H1 (cell line): Measurements from ENCODE around the gene HORMAD2. TPM values are rescaled to one million over a fixed set of nuclear protein-coding genes. Genes with fewer than 3 reads are reported as not detected.

Experiments
- CTCF ChIA-PET: fragments of 300-600 bp; sonication (Branson Sonifier 250); formaldehyde crosslinking; loops from one replicate; lab custom pipeline; 2021; ENCODE audit not compliant: partially characterized antibody; lab: Charles Lee
- POLR2A ChIA-PET: fragments of 300-600 bp; sonication (Branson Sonifier 250); formaldehyde crosslinking; loops from one replicate; lab custom pipeline; 2021; ENCODE audit warnings: inconsistent platforms; ENCODE audit not compliant: partially characterized antibody; lab: Charles Lee
- DNase-seq, 2 experiments: peaks; one replicate each; pipeline versions ENCODE4 v3.0.0 to v3.0.0-alpha.2; 2010 to 2022; ENCODE audit warnings: low spot score in 2 of 2, low read depth in 1 of 2, mixed read lengths in 1 of 2
- FAIRE-seq: peaks from 2 replicates; lab custom pipeline; 2011; peaks lifted over from hg19 to GRCh38; lab: Jason Lieb, UNC
- H2AFZ ChIP-seq: 2 replicates; pipeline ENCODE4 v1.8.1; 2012; ENCODE audit warnings: low read length, inconsistent platforms
- H2AK5ac ChIP-seq: 2 replicates; pipeline ENCODE4 v1.6.1; 2013; ENCODE audit warnings: low read depth, low read length
- H2BK120ac ChIP-seq: replicated peaks from 2 replicates; pipeline ENCODE3; 2013; ENCODE audit warnings: low read depth, low read length, inconsistent platforms
- H2BK12ac ChIP-seq: 2 replicates; pipeline ENCODE4 v1.6.1; 2013; ENCODE audit warnings: low read depth, low read length
- H2BK15ac ChIP-seq: 2 replicates; pipeline ENCODE4 v1.6.1; 2013; ENCODE audit warnings: low read length
- H2BK20ac ChIP-seq: 2 replicates; pipeline ENCODE4 v1.6.1; 2013; ENCODE audit warnings: low read length
- H2BK5ac ChIP-seq: 2 replicates; pipeline ENCODE4 v1.6.1; 2013; ENCODE audit warnings: low read depth, low read length
- H3K14ac ChIP-seq: 2 replicates; pipeline ENCODE4 v1.6.1; 2013; ENCODE audit warnings: inconsistent platforms; ENCODE audit not compliant: insufficient read length
- H3K18ac ChIP-seq: 2 replicates; pipeline ENCODE4 v1.6.1; 2013; ENCODE audit warnings: low read length; ENCODE audit errors: extremely low read depth
- H3K23ac ChIP-seq: 2 replicates; pipeline ENCODE4 v1.6.1; 2013; ENCODE audit warnings: inconsistent platforms; ENCODE audit not compliant: insufficient read length
- H3K23me2 ChIP-seq: 2 replicates; pipeline ENCODE4 v1.6.1; 2013; ENCODE audit warnings: low read depth, low read length
- H3K27ac ChIP-seq: 2 replicates; pipeline ENCODE4 v1.6.1; 2011; ENCODE audit warnings: low read depth, low read length, inconsistent platforms
- H3K27me3 ChIP-seq, 4 experiments: replicated peaks in 1 of 4; 1 replicate in 1 of 4; 2 replicates in 3 of 4; pipeline versions ENCODE4 v1.6.1 to v1.8.1; 2011 to 2013; ENCODE audit warnings: low read length in 3 of 4, mild to moderate bottlenecking in 3 of 4, inconsistent platforms in 2 of 4, mixed read lengths in 2 of 4, moderate library complexity in 1 of 4; ENCODE audit not compliant: control insufficient read depth in 3 of 4, insufficient read depth in 3 of 4; ENCODE audit errors: extremely low read depth in 1 of 4
- H3K36me3 ChIP-seq, 4 experiments: 2 replicates each; pipeline versions ENCODE4 v1.6.1 to v1.8.1; 2011 to 2013; ENCODE audit warnings: mild to moderate bottlenecking in 4 of 4, low read length in 3 of 4, moderate library complexity in 2 of 4, control low read depth in 1 of 4, inconsistent platforms in 1 of 4; ENCODE audit not compliant: insufficient read depth in 4 of 4, control insufficient read depth in 2 of 4
- H3K4ac ChIP-seq: replicated peaks from 2 replicates; pipeline ENCODE3; 2013; ENCODE audit warnings: low read length, low read depth, mixed read lengths, inconsistent platforms; ENCODE audit not compliant: insufficient read length
- H3K4me1 ChIP-seq, 4 experiments: replicated peaks in 1 of 4; 1 replicate in 1 of 4; 2 replicates in 3 of 4; pipeline versions ENCODE4 v1.6.1 to v1.8.1; 2011 to 2013; ENCODE audit warnings: low read length in 3 of 4, inconsistent platforms in 2 of 4, mixed read lengths in 1 of 4; ENCODE audit not compliant: insufficient read depth in 4 of 4, control insufficient read depth in 3 of 4
- H3K4me2 ChIP-seq, 2 experiments: 2 replicates each; pipeline versions ENCODE4 v1.6.1 to v1.8.1; 2011 to 2013; ENCODE audit warnings: low read depth in 2 of 2, low read length in 2 of 2, control low read depth in 1 of 2, inconsistent platforms in 1 of 2, mild to moderate bottlenecking in 1 of 2; ENCODE audit not compliant: insufficient read depth in 1 of 2
- H3K4me3 ChIP-seq, 4 experiments: fragments of 200-600, 300-600 bp in 1 of 4; sonication (generic), shearing (Covaris generic), sonication (Bioruptor Twin) in 1 of 4; 2 replicates each; pipeline versions ENCODE4 v1.5.1 to v1.8.1; 2011 to 2016; ENCODE audit warnings: low read length in 4 of 4, low read depth in 3 of 4, control low read depth in 2 of 4, inconsistent platforms in 2 of 4, mild to moderate bottlenecking in 2 of 4, mixed read lengths in 1 of 4, moderate library complexity in 1 of 4; ENCODE audit not compliant: insufficient read depth in 2 of 4; ENCODE audit errors: extremely low read depth in 1 of 4
- H3K56ac ChIP-seq: replicated peaks from 2 replicates; pipeline ENCODE3; 2013; ENCODE audit warnings: low read depth, mild to moderate bottlenecking, mixed read lengths, low read length, inconsistent platforms; ENCODE audit not compliant: insufficient read length
- H3K79me1 ChIP-seq: 2 replicates; pipeline ENCODE4 v1.6.1; 2013; ENCODE audit warnings: low read depth, low read length, control low read depth
- H3K79me2 ChIP-seq, 2 experiments: 2 replicates each; pipeline versions ENCODE4 v1.6.1 to v1.8.1; 2012 to 2013; ENCODE audit warnings: low read length in 2 of 2, mild to moderate bottlenecking in 2 of 2, inconsistent platforms in 1 of 2; ENCODE audit not compliant: insufficient read depth in 2 of 2, control insufficient read depth in 1 of 2
- H3K9ac ChIP-seq, 4 experiments: replicated peaks in 1 of 4; 1 replicate in 1 of 4; 2 replicates in 3 of 4; pipeline versions ENCODE4 v1.6.1 to v1.8.1; 2011 to 2013; ENCODE audit warnings: low read depth in 3 of 4, low read length in 3 of 4, control low read depth in 2 of 4, mild to moderate bottlenecking in 2 of 4, moderate library complexity in 2 of 4, inconsistent platforms in 1 of 4; ENCODE audit errors: extremely low read depth in 1 of 4
- H3K9me3 ChIP-seq, 2 experiments: 2 replicates each; pipeline versions ENCODE4 v1.6.1 to v1.8.1; 2012 to 2013; ENCODE audit warnings: mild to moderate bottlenecking in 2 of 2, moderate library complexity in 2 of 2, control low read depth in 1 of 2, inconsistent platforms in 1 of 2, low read depth in 1 of 2, low read length in 1 of 2, mixed read lengths in 1 of 2; ENCODE audit not compliant: insufficient read depth in 2 of 2
- H4K20me1 ChIP-seq, 2 experiments: replicated peaks in 1 of 2; 2 replicates each; pipeline versions ENCODE3 to v1.8.1; 2011 to 2013; ENCODE audit warnings: inconsistent platforms in 2 of 2, low read length in 2 of 2, mild to moderate bottlenecking in 1 of 2; ENCODE audit not compliant: insufficient read depth in 2 of 2, control insufficient read depth in 1 of 2
- H4K5ac ChIP-seq: 2 replicates; pipeline ENCODE4 v1.6.1; 2013; ENCODE audit warnings: low read length, low read depth, mixed read lengths, inconsistent platforms; ENCODE audit not compliant: insufficient read length
- H4K8ac ChIP-seq: 2 replicates; pipeline ENCODE4 v1.8.0; 2013; ENCODE audit warnings: mild to moderate bottlenecking, moderate library complexity, low read length, inconsistent platforms; ENCODE audit not compliant: insufficient read depth; ENCODE audit errors: extremely low read depth
- H4K91ac ChIP-seq: replicated peaks from 2 replicates; pipeline ENCODE3; 2013; ENCODE audit warnings: low read length, mixed read lengths, inconsistent platforms; ENCODE audit not compliant: insufficient read length
- GABPA ChIP-seq: IDR thresholded peaks from 2 replicates; pipeline ENCODE4 v1.6.1; 2011; ENCODE audit warnings: mild to moderate bottlenecking, low read length, moderate library complexity, borderline replicate concordance; ENCODE audit not compliant: insufficient read depth
- KDM1A ChIP-seq: fragments of 200-600, 300-600 bp; sonication (generic); IDR thresholded peaks from 2 replicates; pipeline ENCODE4 v1.7.1; 2016; ENCODE audit warnings: mild to moderate bottlenecking, low read length, borderline replicate concordance
- POU5F1 ChIP-seq: IDR thresholded peaks from 2 replicates; pipeline ENCODE4 v1.6.1; 2011; ENCODE audit warnings: low read depth, mild to moderate bottlenecking, low read length, moderate library complexity
- RBBP5 ChIP-seq: IDR thresholded peaks from 2 replicates; pipeline ENCODE4 v1.7.1; 2012; ENCODE audit warnings: low read depth, mild to moderate bottlenecking, inconsistent platforms, low read length, moderate library complexity, borderline replicate concordance
- SP1 ChIP-seq: IDR thresholded peaks from 2 replicates; pipeline ENCODE4 v1.6.1; 2011; ENCODE audit warnings: low read depth, low read length
- SP2 ChIP-seq: IDR thresholded peaks from 2 replicates; pipeline ENCODE4 v1.6.1; 2012; ENCODE audit warnings: mild to moderate bottlenecking, low read length, inconsistent platforms
- TBP ChIP-seq: IDR thresholded peaks from 2 replicates; pipeline ENCODE4 v1.6.1; 2011; ENCODE audit warnings: low read depth, low read length, improper control_type of control experiment
- polyA plus RNA-seq, 7 experiments: library from polyadenylated mRNA; depleted of rRNA in 3 of 7; stranded (reverse) in 5 of 7; unstranded in 2 of 7; fragments of >200 nt in 5 of 7; fragments of 200-250 nt in 2 of 7; gene quantifications; 1 replicate in 5 of 7; 2 replicates in 1 of 7; 4 replicates in 1 of 7; pipeline versions ENCODE4 v1.2.1 to v1.2.3, GENCODE V29; 2011 to 2013; ENCODE audit warnings: missing spikeins in 2 of 7, mixed read lengths in 2 of 7
- total RNA-seq: library from RNA; stranded (reverse); fragmentation: NEBNext Ultra II Directional; extraction: Animal tissue kit (Norgen Biotek cat#: 25700); gene quantifications from 2 replicates; pipeline ENCODE4 v1.2.1, GENCODE V29; 2021

HORMAD2 gene
- total and polyA plus RNA-seq, 2 of the 8 experiments (the other 6 are each of a cell fraction or from before 2014, with no cell fraction given) = 0.03 TPM; not detected in 1

- Histone ChIP-seq H2BK15ac (no peak overlapping the region), H3K18ac (no peak overlapping the region), H3K27me3 (no peaks in the 10 kb centered on the region), H3K56ac (no peak overlapping the region), H4K8ac (no peak overlapping the region), H3K27ac (no peak overlapping the region), H3K14ac (no peak overlapping the region), H4K20me1 (no peaks in the 10 kb centered on the region), H3K9me3 (no peaks in the 10 kb centered on the region; a peak in 1 of 4 replicates), H4K91ac (no peak overlapping the region), H3K4me2 (no peak overlapping the region), H2BK5ac (no peak overlapping the region), H3K4me1 (no peaks in the 10 kb centered on the region), H2AK5ac (no peak overlapping the region), H3K9ac (no peak overlapping the region), H3K4ac (no peak overlapping the region), H2BK12ac (no peak overlapping the region), H2BK20ac (no peak overlapping the region), H3K23me2 (no peaks in the 10 kb centered on the region), H2AFZ (no peak overlapping the region), H3K4me3 (no peak overlapping the region), H4K5ac (no peak overlapping the region), H3K36me3 (no peaks in the 10 kb centered on the region), H2BK120ac (no peak overlapping the region), H3K79me2 (no peaks in the 10 kb centered on the region), H3K79me1 (no peaks in the 10 kb centered on the region), H3K23ac (no peak overlapping the region)
- TF ChIP-seq POU5F1 (no peak), GABPA (no peak), RBBP5 (no peak), SP1 (no peak), KDM1A (no peak), TBP (no peak), SP2 (no peak)
- ChIA-PET POLR2A (interaction anchor here (0.7 kb wide), 1 partner anchor 476 kb away, joined by 3 read pairs; no protein-coding TSS in a partner anchor), CTCF (interaction anchor here (0.6 to 2.0 kb wide), 4 partner anchors 54 to 451 kb away, joined by 3 to 11 read pairs (median 3); partner anchors contain the start of gene ASCC2)
- DNase-seq = no peak
- FAIRE-seq = no peak
Observed at GRCh38 chr22:30087611-30088010, 7.3 kb downstream of the HORMAD2 start.
